Cardiac muscle cell (in vitro differentiated cells and primary cell): ENCODE measurements around the gene AMFR. TPM values are rescaled to one million over a fixed set of nuclear protein-coding genes. Genes with fewer than 3 reads are reported as not detected.

Experiments
- DNase-seq, 2 donors: peaks; one replicate each; pipeline versions ENCODE4 v3.0.0 to v3.0.0-alpha.2; 2010 to 2017; ENCODE audit warnings: low read depth in 1 of 2, low spot score in 1 of 2
- H3K27ac ChIP-seq: fragments of 200-600 bp; sonication (generic); 2 replicates; pipeline ENCODE4 v1.5.1; 2016
- H3K27me3 ChIP-seq: fragments of 200-600 bp; sonication (generic); 2 replicates; pipeline ENCODE4 v1.6.0; 2016; ENCODE audit warnings: control low read depth
- H3K36me3 ChIP-seq: fragments of 200-600 bp; sonication (generic); 2 replicates; pipeline ENCODE4 v1.5.1; 2016; ENCODE audit warnings: control low read depth
- H3K4me1 ChIP-seq: fragments of 200-600 bp; sonication (generic); 2 replicates; pipeline ENCODE4 v1.8.1; 2017; ENCODE audit warnings: low read depth, mild to moderate bottlenecking, mixed run types
- H3K4me3 ChIP-seq: fragments of 200-600 bp; sonication (generic); 2 replicates; pipeline ENCODE4 v1.5.1; 2016; ENCODE audit warnings: mild to moderate bottlenecking
- H3K9me3 ChIP-seq: fragments of 200-600 bp; sonication (generic); 2 replicates; pipeline ENCODE4 v1.5.1; 2017; ENCODE audit warnings: low read depth, mild to moderate bottlenecking, control low read depth
- CTCF ChIP-seq: IDR thresholded peaks from 2 replicates; pipeline ENCODE4 v1.5.1; 2012; ENCODE audit warnings: low read depth, mild to moderate bottlenecking, low read length
- polyA plus RNA-seq: library from polyadenylated mRNA; unstranded; fragments of >200 nt; fragmentation: Nextera tagmentation; extraction: Ambion mirVana; gene quantifications from 2 replicates; pipeline ENCODE4 v1.2.1, GENCODE V29; 2016
- total RNA-seq: library from RNA; depleted of rRNA; stranded (reverse); fragments of >200 nt; gene quantifications from 2 replicates; pipeline ENCODE4 v1.2.3, GENCODE V29; 2016

Gene AMFR
- total and polyA plus RNA-seq, 2 experiments from 2014 or later: 52.7 to 157 TPM

GRCh38 chr16:56419740-56420548 lies 5.4 kb downstream of the AMFR start:
- DNase-seq: no peak
- Histone ChIP-seq H3K27me3 (no peaks in the 10 kb centered on the region), H3K9me3 (no peaks in the 10 kb centered on the region), H3K27ac (no peak overlapping the region), H3K36me3 (no peaks in the 10 kb centered on the region), H3K4me3 (no peak overlapping the region), H3K4me1 (peaks cover 14% of the 10 kb centered on the region)
- no peak for TF ChIP-seq CTCF

GRCh38 chr16:56417138-56417537 lies 8.2 kb downstream of the AMFR start:
- peaks cover 5% of the 10 kb centered on the region for H3K4me1 ChIP-seq
- TF ChIP-seq CTCF: no peak
- H3K27me3 ChIP-seq: no peaks in the 10 kb centered on the region
- no peak overlapping the region for H3K4me3 ChIP-seq
- H3K36me3 ChIP-seq: no peaks in the 10 kb centered on the region
- DNase-seq: no peak
- no peaks in the 10 kb centered on the region for H3K9me3 ChIP-seq
- no peak overlapping the region for H3K27ac ChIP-seq

GRCh38 chr16:56415875-56416274 lies 9.5 kb downstream of the AMFR start:
- H3K36me3 ChIP-seq: no peaks in the 10 kb centered on the region
- TF ChIP-seq CTCF: no peak
- no peak overlapping the region for H3K27ac ChIP-seq
- H3K27me3 ChIP-seq: no peaks in the 10 kb centered on the region
- no peak overlapping the region for H3K4me3 ChIP-seq
- DNase-seq: no peak
- no peaks in the 10 kb centered on the region for H3K9me3 ChIP-seq
- H3K4me1 ChIP-seq: peaks cover 5% of the 10 kb centered on the region

GRCh38 chr16:56414366-56414765 lies 11.0 kb downstream of the AMFR start:
- Histone ChIP-seq H3K4me1 (peaks cover 5% of the 10 kb centered on the region), H3K27ac (peak overlapping the region; percentile 24), H3K27me3 (no peaks in the 10 kb centered on the region), H3K9me3 (no peaks in the 10 kb centered on the region), H3K4me3 (no peak overlapping the region), H3K36me3 (peaks cover under 1% of the 10 kb centered on the region)
- no peak for DNase-seq
- no peak for TF ChIP-seq CTCF

GRCh38 chr16:56413381-56413780 lies 12.0 kb downstream of the AMFR start:
- peaks cover 8% of the 10 kb centered on the region for H3K36me3 ChIP-seq
- no peak for DNase-seq
- TF ChIP-seq CTCF: no peak

More at GRCh38 chr16:56413381-56413780, 12.0 kb downstream of the AMFR start:
- peaks cover 5% of the 10 kb centered on the region for H3K4me1 ChIP-seq
- H3K9me3 ChIP-seq: no peaks in the 10 kb centered on the region
- no peak overlapping the region for H3K27ac ChIP-seq
- H3K27me3 ChIP-seq: no peaks in the 10 kb centered on the region
- H3K4me3 ChIP-seq: no peak overlapping the region
